HG02852 (cell line): ENCODE data around the gene ATP8A2.
"Not testable (repeated sequence)": the region's sequence is repeated elsewhere in the genome, so short reads cannot be mapped to it uniquely, and the experiment has no call there.

Experiments used
- ATAC-seq: cut with Tn5 transposase; IDR thresholded peaks from one replicate; pipeline ENCODE4 v1.9.1; 2021; ENCODE audit warnings: mild to moderate bottlenecking, moderate library complexity; ENCODE audit not compliant: unreplicated experiment

The ATP8A2 gene

DNA sequence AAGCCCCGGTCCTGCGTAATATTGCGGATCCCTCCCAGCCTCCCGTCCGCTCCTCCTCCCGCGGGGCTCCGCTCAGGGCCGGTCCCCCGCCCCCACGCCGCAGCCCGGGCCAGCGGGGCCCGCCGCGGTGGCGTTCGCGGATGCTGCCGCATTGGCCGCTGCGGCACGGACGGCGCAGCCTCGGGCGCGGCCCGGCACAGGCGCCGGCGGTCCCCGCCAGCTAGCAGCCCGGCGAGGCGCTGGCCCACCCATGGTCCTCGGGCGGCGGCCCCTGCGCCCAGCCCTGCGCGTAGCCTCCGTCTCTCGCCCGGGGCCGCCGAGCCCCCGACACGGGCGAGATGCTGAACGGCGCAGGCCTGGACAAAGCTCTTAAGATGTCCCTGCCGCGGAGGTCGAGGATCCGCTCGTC is at the start of gene ATP8A2:
ATP8A2 (plus strand) TSS at position 100 of the 409 bp plus-strand sequence; CDS start at position 339, 239 bp downstream.
- ATAC-seq: no peak

DNA sequence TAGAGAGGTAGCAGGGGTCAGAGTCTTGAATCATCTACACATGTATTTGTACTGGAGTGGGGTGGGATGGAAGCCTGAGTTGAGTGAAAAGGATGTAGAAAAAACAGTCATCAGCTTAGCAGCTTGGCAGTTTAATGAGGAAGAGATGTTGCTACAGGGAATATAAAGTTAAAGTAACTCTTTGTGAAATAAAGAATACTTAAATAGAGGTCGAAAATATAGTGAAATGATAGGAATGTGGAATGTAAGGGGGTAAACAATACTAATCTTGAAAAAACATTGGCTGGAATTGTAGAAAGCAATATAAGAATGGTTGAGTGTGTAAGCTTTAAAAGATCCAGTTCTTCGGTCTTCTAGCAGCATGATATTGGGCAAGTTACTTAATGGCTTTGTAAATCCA is 47.7 kb upstream of the ATP8A2 start:
- ATAC-seq: no peak

DNA sequence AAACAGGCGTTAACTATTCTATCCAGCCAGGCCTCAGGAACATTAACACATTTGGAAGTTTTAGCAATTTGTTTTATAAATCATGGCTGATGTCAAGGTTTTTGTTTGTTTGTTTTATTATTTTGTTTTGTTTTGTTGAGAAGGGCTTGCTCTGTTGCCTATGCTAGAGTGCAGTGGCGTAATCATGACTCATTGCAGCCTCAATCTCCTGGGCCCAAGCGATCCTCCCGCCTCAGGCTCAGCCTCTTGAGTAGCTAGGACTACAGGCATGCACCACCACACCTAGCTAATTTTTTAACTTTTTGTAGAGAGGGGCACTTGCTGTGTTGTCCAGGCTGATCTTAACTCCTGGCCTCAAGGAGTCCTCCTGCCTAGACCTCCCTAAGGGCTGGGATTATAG is 42.1 kb upstream of the ATP8A2 start:
- ATAC-seq: no peak

DNA sequence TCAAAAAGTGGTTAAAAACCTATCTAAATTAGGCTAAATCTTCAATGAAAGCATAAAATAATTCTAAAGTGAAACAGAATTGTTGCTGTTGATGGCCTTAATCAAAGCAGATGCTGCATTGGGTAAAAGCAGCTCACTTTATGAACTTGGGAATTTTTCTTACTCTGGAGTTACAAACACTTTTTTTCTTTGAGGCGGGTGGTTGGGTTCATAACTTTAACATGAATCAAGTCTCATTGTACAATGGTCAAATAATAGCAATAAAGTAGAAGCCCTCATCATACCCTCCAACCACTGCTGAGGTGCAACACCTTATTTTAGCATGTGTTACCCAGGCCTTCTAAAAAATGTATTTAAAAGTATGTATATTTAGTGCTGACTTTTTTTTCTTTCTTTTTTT is 41.2 kb upstream of the ATP8A2 start:
- ATAC-seq: no peak

DNA sequence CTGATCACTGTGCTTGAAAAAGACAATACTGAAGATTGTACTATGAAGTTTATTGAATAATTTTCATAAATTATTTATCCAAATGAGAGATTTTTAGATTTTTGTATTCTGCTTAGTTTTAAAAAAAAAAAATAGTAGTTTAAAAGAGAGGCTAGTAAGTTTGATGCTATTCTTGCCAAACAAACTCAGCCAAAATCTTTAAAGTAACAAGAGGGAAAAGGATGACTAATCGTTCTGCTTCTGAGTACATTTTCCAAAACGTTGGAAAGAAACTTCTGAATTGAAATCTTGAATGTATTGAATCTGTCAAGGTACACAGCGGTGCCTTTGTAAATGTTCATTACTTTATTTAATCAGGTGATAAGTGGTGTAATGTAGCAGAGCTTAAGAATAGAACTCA is 35.9 kb upstream of the ATP8A2 start:
- no peak for ATAC-seq

DNA sequence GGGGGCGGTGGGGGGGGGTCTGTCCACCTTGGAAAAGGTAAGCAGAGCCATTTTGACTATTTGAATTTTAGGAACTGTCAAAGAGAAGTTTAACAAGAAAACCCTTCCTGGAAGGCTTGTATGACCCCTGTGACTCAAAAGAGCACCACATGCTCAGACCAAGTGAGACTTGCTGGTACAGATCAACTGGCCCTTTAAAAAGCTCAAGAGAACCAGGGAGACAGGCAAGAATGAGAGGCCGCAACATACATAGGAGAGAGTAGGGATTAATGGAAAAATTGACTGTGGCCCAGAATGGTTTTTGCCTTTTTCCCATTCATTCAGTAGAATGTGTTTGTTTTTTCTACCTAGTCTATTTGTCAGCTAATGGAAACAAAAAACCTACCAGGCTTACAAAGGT is 26.2 kb upstream of the ATP8A2 start:
- no peak for ATAC-seq

DNA sequence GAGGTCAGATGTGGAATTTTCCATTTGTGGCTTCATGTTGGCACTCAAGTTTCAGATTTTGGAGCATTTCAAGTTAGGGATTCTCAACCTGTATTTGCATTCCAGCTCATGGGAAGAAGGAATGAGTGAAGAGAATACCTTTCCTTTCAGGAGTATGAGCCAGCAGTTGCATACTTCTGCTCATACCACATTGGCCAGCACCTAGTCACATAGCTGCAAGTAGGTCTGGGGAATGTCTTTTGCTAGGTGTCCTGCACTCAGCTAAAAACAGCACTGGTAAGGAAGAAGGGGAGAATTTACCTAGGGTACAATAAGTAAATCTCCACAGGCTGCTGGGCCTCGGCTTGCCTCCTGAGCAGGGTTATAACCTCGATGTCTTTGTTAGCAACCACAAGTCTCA is 24.6 kb upstream of the ATP8A2 start:
- no peak for ATAC-seq

DNA sequence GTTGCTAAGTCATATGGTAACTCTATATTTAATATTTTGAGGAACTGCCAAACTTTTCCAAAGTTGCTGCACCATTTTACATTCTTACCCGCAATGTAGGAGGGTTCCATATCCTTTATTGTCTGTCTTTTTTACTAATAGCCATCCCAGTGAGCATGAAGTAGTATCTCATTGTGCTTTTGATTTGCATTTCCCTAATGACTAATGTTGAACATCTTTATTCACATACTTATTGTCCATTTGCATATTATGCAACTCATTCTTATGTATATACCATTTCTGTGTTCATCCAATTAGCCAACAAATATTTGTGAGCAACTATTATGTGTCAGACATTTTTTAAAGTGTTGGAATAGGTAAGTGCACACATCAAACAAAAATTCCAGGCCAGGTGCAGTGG is 20.4 kb upstream of the ATP8A2 start:
- no peak for ATAC-seq

DNA sequence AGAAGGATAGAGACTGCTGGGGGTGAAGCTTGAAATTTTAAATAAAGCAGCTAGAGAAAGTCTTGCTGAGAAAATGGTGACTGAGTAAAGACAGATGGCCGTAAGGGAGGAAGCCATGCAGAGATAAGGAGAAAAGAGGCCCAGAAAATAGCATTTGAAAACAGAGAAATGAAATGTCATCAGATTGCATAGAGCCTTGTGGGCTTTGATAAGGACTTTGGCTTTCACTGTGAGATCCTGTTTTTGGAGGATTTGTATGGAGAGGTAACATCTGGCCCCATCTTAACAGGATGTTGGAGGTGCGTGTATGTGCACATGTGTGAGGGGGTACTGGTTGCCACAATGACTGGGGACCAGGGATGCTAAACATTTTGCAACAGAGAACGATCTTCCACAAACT is 19.5 kb upstream of the ATP8A2 start:
- no peak for ATAC-seq

DNA sequence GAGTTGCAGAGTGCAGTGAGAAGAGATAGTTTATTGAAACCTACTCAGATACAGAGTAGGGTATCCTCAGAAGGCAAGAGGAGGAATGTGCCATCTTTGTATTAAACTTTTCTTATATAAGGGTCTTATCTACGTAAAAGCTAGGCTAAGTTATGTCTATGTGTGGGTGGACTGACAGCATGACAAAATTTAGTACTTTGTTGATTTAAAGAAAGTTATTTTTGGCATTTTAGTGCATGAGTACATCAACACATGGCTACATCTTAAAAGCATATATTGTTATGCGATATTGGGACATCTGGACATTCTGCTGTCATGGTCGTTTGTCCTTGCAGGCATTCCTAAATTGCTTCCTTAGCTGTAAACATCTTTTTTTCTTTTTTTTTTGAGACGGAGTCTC is 19.0 kb upstream of the ATP8A2 start:
- ATAC-seq: no peak

DNA sequence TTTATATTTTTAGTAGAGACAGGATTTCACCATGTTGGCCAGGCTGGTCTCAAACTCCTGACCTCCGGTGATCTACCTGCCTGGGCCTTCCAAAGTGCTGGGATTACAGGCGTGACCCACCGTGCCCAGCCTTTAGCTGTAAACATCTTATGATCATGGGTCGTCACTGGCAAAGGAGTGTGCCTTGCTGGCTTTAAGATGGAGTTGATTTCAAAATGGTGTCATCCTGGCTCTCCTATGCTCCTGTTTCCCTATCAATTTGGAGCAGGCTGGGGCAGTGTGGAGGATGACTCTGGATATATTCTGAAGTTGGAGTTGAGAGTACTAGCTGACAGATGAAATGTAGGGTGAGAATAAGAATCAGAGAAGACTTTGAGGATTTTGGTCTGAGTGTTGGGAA is 18.4 kb upstream of the ATP8A2 start:
- no peak for ATAC-seq

DNA sequence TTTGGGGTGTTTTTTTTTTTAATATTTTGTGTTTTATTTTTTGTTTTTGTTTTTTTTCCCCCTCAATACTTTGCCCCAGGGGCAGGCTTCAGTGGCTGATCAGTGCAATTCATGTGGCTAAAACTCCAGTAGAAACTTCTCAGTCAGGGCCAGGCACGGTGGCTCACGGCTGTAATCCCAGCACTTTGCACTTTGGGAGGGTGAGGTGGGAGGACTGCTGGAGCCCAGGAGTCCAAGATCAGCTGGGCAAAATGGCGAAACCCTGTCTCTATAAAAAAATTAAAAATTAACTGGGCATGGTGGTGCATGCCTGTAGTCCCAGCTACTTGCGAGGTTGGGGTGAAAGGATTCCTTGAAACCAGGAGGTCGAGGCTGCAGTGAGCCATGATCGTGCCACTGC is 17.4 kb upstream of the ATP8A2 start:
- ATAC-seq: no peak

DNA sequence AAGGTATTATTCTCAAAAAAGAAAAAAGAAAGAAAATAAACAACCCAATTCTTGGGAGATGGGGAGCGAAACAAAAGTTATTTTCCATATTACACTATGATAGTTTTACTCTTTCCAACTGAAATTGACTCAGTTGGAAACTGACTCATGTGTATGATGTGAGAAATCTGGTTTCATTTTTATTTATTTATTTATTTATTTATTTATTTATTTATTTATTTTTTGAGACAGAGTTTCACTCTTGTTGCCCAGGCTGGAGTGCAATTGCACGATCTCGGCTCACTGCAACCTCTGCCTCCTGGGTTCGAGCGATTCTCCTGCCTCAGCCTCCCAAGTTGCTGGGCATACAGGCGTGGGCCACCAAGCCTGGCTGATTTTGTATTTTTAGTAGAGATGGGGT is 11.3 kb upstream of the ATP8A2 start:
- not testable (repeated sequence) for ATAC-seq

DNA sequence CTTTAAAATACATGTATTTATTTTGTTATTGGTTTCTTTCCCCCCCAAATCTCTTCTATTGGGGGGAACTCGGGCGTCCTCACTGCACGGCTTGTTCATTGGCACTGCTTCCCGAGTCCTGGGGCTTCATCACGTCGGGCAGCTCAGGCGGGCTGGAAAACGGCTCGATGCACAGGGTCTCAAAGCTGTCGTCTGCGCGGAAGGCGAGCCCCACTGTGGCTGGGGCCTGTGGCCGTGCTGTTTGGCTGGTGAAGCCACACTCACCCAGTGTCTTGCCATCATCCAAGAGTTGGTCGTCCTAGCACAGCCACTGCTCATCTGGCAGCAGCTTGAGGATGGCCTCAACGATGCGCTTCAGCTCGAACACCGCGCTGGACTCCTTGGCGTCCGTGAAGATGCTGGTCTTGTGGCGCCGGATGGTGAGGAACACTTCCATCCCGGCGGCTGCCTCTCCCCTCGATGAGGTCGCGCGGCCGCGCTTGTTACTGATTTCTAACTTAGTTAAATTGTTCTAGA is 6.0 kb upstream of the ATP8A2 start:
- ATAC-seq: no peak

DNA sequence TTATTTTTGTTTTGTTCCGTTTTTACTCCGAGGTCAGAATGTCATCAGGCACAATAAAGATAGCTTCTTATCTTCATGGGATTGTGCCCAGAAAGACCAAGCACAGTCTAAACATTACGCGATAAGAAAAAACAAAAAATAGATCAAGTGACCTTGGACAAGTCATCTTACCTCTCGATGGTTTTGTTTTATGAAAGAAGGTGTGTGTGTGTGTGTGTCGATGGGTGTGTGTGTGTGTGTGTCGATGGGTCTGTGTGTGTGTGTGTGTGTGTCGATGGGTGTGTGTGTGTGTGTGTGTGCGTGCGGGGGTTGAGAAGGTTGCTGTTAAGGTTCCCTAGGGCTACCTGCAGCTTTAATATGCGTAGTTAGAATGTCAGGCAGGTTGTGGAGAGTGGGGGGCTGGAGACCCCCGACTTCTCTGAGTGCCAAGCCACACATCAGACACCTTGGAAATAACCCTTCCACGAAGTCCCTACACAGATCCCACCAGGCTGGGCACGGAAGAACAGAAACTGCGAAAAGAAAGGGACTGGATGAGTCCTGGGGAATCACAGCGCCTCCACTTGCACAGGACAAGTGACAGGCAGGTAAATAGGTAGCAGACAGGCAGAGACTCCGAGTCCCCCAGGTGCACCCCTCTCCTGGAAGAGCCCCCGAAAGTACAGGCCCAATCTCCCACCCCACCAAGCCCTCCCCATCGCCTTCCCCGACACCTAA is 458 bp upstream of the ATP8A2 start:
- no peak for ATAC-seq

DNA sequence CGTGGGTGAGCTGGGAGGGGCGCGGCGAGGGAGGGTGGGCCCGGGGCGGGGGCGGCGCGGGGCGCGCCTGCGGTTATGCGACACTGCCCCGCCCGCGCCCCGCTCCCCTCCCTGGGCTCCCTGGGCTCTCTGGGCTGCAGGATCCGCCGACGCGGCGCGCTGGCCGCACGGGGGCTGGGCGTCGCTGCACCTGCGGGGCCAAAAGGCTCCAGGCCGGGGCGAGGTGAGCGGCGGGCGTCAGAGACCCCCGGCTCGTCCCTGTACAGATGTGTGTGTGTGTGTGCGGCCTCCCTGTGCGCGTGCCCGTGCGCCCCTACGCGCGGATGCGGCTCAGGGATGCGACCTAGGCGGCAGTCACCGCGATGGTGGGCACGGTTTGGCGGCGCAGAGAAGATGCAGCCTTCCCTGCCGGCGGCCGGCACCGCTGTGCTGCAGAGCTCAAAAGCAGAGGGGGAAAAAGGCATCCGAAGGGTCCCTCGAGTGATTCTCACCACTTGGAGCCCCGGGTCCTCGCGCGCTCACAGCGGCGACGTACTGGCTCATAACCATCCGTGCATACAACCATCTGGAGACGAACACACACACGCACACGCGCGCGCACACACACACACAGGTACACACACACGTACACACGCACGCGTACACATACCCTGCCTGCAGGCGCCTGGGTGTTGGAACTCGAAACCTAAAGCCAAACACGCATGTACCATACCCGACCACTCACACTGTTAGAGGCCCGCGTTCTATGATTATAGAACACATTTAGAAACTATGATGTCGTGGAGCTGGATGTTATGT is 709 bp downstream of the ATP8A2 start:
- no peak for ATAC-seq

DNA sequence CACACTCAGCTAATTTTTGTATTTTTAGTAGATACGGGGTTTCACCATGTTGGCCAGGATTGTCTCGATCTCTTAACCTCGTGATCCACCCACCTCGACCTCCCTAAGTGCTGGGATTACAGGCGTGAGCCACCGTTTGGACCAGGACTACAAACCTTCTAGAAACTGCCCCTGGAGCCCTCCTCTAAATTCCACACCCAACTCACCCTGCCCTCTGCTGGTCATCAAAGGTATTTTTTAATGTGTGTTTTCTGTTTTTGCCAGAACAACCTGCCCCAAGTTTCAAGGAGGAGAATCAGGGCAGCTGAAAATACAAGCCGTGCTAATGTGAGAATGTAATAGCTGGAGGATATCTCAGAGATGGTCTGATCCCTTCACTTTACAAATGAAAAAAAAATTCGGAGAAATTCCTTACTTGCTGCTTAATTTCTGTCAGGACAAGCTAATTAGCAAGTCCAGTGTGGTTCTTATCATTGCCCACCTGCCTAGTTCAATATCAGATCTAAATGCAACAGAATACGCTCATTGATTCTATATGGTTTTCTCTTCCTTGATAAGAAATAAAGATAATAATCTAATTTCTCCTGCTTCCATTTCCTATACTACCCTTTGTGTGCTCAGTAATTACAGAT is 4.1 kb downstream of the ATP8A2 start:
- ATAC-seq: no peak

DNA sequence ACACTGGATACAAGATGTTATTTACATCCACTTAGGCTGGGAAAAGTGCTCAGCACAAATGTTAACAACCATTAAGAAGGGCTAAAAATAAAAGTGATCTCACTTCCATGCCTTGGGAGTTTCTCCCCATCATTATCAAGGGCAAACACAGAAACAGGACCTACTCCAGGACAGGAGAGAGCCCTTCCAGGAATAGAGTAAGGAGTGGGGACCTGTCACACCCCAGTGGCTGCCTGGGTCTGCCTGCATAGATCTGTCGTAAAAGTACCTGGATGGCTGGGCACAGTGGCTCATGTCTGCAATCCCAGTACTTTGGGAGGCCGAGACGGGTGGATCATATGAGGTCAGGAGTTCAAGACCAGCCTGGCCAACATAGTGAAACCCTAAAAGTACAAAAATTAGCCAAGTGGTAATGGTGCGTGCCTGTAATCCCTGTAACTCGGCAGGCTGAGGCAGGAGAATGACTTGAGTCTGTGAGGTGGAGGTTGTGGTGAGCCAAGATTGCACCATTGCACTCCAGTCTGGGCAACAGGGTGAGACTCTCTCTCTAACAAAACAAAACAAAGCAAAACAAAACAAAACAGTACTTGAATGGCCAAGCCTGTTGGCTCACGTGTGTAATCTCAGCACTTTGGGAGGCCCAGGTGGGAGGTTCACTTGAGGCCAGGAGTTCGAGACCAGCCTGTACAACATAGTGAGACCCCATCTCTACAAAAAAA is 5.6 kb downstream of the ATP8A2 start:
- no peak for ATAC-seq

DNA sequence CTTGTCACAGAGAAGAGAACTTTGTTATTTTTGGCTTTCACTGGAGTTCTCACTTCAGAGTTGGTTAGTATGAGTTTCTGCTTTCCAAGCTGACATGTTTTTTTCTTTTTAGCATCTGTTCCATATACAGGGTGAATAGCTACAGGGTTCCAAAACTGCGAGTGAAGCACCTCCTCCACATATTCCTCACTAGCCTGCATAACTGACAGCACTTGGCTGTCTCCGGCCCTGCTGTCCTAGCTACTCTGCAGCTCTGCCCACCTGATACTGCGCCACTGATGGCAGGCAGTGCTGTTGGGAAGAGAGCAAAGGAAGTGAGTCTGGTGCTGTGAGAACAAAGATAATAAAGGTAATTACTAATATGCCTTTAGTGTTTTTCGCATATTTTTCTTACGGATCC is 6.8 kb downstream of the ATP8A2 start:
- no peak for ATAC-seq

DNA sequence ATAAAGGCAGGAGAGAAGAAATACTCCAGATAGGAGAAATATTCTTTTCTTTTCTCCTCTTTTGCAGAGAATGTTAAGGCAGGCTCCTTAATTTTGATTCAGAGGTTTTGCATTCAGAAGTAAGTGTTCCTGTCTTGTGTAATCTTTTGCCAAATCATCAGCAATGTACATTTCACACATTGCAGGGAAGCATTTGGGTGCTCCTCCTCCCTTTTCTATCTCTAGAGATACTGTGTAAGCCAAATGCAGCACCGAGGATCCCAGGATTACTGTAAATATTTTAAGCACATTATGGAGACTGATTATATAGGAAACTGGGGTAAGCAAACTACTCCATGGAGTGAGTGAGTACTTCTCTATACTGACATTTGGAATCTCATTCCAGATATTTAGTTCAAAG is 7.2 kb downstream of the ATP8A2 start:
- no peak for ATAC-seq

DNA sequence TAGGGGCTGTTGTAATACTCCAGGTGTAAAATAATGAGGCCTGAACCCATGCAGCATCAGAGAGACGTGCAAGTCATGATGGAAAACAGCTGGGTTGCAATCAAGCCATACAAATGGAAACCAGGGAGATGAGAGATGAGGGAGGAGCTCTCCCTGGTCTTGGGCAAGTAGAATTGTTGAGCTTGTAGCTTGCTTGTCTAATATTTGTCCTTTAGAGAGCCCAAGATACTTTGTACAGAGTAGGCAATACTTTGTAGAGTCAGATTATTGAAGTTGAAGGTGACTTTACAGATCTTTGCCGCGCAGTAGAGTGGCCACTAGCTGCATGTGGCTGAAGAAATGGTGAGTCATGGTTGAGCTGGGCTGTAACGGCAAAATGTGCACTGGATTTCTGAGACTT is 8.3 kb downstream of the ATP8A2 start:
- no peak for ATAC-seq
